ENCODE data around the gene EME1. TPM values are rescaled to one million over a fixed set of nuclear protein-coding genes. Genes with fewer than 3 reads are reported as not detected.

The EME1 gene
- total and polyA plus RNA-seq, 2 of the 13 experiments (the other 11 are each of a cell fraction or from before 2014, with no cell fraction given) = 20.7 to 24.6 TPM

DNA sequence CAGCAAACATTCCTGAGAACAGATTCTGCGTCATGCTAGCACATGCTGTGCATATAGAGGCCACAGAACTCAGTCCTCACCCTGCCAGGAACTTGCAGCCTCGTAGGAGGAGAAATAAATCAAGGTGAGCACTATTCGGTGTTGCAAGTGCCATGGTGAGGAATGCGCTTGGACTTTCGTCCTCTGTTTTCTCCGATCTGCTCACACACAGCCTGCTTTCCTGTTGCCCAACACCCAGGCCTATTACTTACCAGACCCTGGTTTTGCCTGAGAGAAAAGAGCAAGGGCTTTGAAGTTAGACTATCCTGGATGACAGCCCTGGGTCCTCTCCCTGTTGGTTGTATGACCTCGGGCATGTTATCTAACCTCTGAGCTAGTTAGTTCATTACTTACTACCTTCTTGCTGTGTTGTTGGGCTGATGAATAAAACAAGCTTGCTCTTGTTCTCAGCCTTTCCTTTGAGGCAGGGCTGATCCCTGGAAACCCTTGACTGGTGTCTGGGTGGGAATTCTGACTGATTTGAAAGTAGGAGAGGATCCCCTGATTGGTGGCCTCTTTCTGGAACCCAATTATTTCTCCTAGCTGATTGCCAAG is 55.9 kb downstream of the EME1 start:
- no peaks in the 10 kb centered on the region; a peak in 1 of 5 replicates for H3K27me3 ChIP-seq (ENCODE audit: control insufficient read depth in 1 of 2, insufficient read depth in 2 of 2, low read length in 2 of 2)
- DNase-seq (ENCODE audit: low spot score) (peak; percentile 100), ATAC-seq (peak; percentile 77), FAIRE-seq (peak; percentile 97)
- in situ Hi-C loops (cut with HindIII; ENCODE audit: extremely low pct_ligation_motif_present, low pct_unique_long_range_greater_than_20kb) = no loop called here
- ChIA-PET POLR2A (interaction anchor here (0.7 to 5.6 kb wide), 18 partner anchors 8 to 665 kb away, joined by 3 to 99 read pairs (median 4); partner anchors contain the start of genes FAM117A, LRRC59 and RSAD1), CTCF (ENCODE audit: low intra/inter-chr PET ratio, low total read pairs) (interaction anchor here (0.8 to 4.1 kb wide), 2 partner anchors 31 to 50 kb away, joined by 3 to 20 read pairs; partner anchors contain the start of genes LRRC59 and RSAD1)
- H3K4me3 ChIP-seq (replicated peaks in 1 of 3; ENCODE audit: insufficient read depth in 1 of 3, low read depth in 2 of 3, low read length in 3 of 3) = peak overlapping the region in 2 of 3 experiments; percentile 17 to 90; a peak in 4 of 6 replicates
- peaks cover 81% of the 10 kb centered on the region for H3K4me1 ChIP-seq (ENCODE audit: insufficient read depth, low read length)
- no TSS peak for BruUV-seq (replicated peaks)
- peak overlapping the region; percentile 83 for H3K27ac ChIP-seq (ENCODE audit: extremely low read length, insufficient read depth, low read length)
- no peak overlapping the region for H2AFZ ChIP-seq (ENCODE audit: low read length)
- peak overlapping the region; percentile 84 for H3K9ac ChIP-seq (ENCODE audit: insufficient read depth, low read depth, low read length)
- H3K4me2 ChIP-seq (ENCODE audit: low read depth, low read length) = peak overlapping the region; percentile 99
- H3K79me2 ChIP-seq (ENCODE audit: insufficient read depth, low read length) = peaks cover 38% of the 10 kb centered on the region
- H3K9me3 ChIP-seq (ENCODE audit: low read length) = no peaks in the 10 kb centered on the region
- no peaks in the 10 kb centered on the region for H4K20me1 ChIP-seq (ENCODE audit: insufficient read depth, low read length)
- intact Hi-C loops (cut with micrococcal nuclease; ENCODE audit: unreplicated experiment) = loop anchor here (1.0 kb wide), 1 partner anchor 47 kb away; no protein-coding TSS in a partner anchor
- WGBS (ENCODE audit: low lambda C conversion rate) = 2% methylated on average over 7 of the region's 7 CpGs
- peaks cover 0 to 4% of the 10 kb centered on the region in 2 experiments; a peak in 1 of 5 replicates for H3K36me3 ChIP-seq (replicated peaks in 1 of 2; ENCODE audit: control insufficient read depth in 1 of 2, insufficient read depth in 2 of 2, low read length in 2 of 2)
- TF ChIP-seq SMAD3 (CRISPR knock-in tag; IDR thresholded peaks at IDR 0.05) (peak; percentile 99), HNF4A (CRISPR knock-in tag; IDR thresholded peaks at IDR 0.05) (peak; percentile 99), YEATS2 (CRISPR knock-in tag; IDR thresholded peaks at IDR 0.05; ENCODE audit: borderline replicate concordance) (peak; percentile 92), ELF4 (CRISPR knock-in tag; IDR thresholded peaks at IDR 0.05; ENCODE audit: borderline replicate concordance) (no peak), RXRB (CRISPR knock-in tag; IDR thresholded peaks at IDR 0.05; ENCODE audit: borderline replicate concordance) (peak; percentile 92), TCF7L2 (IDR thresholded peaks at IDR 0.05; ENCODE audit: low read depth, low read length) (no peak), FOXA3 (CRISPR knock-in tag; IDR thresholded peaks at IDR 0.05) (peak; percentile 89), KLF11 (CRISPR knock-in tag; IDR thresholded peaks at IDR 0.05) (peak; percentile 93), ARNTL (CRISPR knock-in tag; IDR thresholded peaks at IDR 0.05) (peak; percentile 79; the same call in 1 of the 2 replicates), ZBTB14 (CRISPR knock-in tag; IDR thresholded peaks at IDR 0.05) (0 out of 2 replicates have a peak, but pooled peaks have one; percentile 8), MIER3 (CRISPR knock-in tag; IDR thresholded peaks at IDR 0.05; ENCODE audit: borderline replicate concordance) (peak; percentile 97; the same call in 1 of the 2 replicates), BCL6 (CRISPR knock-in tag; IDR thresholded peaks at IDR 0.05) (peak; percentile 96), ZNF562 (CRISPR knock-in tag; IDR thresholded peaks at IDR 0.05; ENCODE audit: borderline replicate concordance) (no peak), NFKBIZ (CRISPR knock-in tag; IDR thresholded peaks at IDR 0.05) (peak; percentile 92; the same call in 1 of the 2 replicates), SIN3A (IDR thresholded peaks at IDR 0.05; ENCODE audit: borderline replicate concordance, low read depth, low read length) (peak; percentile 83; the same call in 1 of the 2 replicates), KLF16 (CRISPR knock-in tag; IDR thresholded peaks at IDR 0.05) (peak in 1 of 2 experiments; percentile 95; a peak in 2 of 4 replicates), ZNF563 (CRISPR knock-in tag; IDR thresholded peaks at IDR 0.05) (no peak), FOXK1 (CRISPR knock-in tag; IDR thresholded peaks at IDR 0.05; ENCODE audit: borderline replicate concordance, low read depth) (peak; percentile 89; the same call in 1 of the 2 replicates), ZNF772 (CRISPR knock-in tag; IDR thresholded peaks at IDR 0.05) (peak; percentile 67; the same call in 1 of the 2 replicates)
- TF ChIP-seq, protein P1, sequence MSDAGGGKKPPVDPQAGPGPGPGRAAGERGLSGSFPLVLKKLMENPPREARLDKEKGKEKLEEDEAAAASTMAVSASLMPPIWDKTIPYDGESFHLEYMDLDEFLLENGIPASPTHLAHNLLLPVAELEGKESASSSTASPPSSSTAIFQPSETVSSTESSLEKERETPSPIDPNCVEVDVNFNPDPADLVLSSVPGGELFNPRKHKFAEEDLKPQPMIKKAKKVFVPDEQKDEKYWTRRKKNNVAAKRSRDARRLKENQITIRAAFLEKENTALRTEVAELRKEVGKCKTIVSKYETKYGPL (CRISPR knock-in tag; IDR thresholded peaks at IDR 0.05) = no peak
- TF ChIP-seq, protein P2, sequence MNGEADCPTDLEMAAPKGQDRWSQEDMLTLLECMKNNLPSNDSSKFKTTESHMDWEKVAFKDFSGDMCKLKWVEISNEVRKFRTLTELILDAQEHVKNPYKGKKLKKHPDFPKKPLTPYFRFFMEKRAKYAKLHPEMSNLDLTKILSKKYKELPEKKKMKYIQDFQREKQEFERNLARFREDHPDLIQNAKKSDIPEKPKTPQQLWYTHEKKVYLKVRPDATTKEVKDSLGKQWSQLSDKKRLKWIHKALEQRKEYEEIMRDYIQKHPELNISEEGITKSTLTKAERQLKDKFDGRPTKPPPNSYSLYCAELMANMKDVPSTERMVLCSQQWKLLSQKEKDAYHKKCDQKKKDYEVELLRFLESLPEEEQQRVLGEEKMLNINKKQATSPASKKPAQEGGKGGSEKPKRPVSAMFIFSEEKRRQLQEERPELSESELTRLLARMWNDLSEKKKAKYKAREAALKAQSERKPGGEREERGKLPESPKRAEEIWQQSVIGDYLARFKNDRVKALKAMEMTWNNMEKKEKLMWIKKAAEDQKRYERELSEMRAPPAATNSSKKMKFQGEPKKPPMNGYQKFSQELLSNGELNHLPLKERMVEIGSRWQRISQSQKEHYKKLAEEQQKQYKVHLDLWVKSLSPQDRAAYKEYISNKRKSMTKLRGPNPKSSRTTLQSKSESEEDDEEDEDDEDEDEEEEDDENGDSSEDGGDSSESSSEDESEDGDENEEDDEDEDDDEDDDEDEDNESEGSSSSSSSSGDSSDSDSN (CRISPR knock-in tag; IDR thresholded peaks at IDR 0.05) = peak; percentile 59; the same call in 1 of the 2 replicates
